OCI-LY1 (cell line): ENCODE results near the gene CEACAM19.

Source experiments
- CTCF ChIP-seq: fragments of 200-600 bp; sonication (generic), shearing (Covaris generic); IDR thresholded peaks from 2 replicates; pipeline ENCODE4 v1.5.1; 2017; ENCODE audit warnings: mild to moderate bottlenecking, antibody characterized with exemption, low read length, moderate library complexity, mixed read lengths
- EZH2 ChIP-seq: fragments of 200-600 bp; sonication (generic), shearing (Covaris generic); IDR thresholded peaks from 2 replicates; pipeline ENCODE4 v1.8.0; 2017; ENCODE audit warnings: borderline replicate concordance, mixed run types, mild to moderate bottlenecking, antibody characterized with exemption, low read length, moderate library complexity, mixed read lengths

GRCh38 chr19:44728178-44728577, 56.9 kb downstream of the CEACAM19 start:
- TF ChIP-seq CTCF (no peak), EZH2 (no peak)
